ENCODE data around the gene DNTT.

The DNTT gene

GRCh38 chr10:96371356-96371755 is 67.1 kb downstream of the DNTT start:
- Histone ChIP-seq H3K4me3 (ENCODE audit: low read length, poor library complexity, severe bottlenecking) (no peak overlapping the region), H3K4me2 (ENCODE audit: low read depth, low read length, poor library complexity, severe bottlenecking) (no peak overlapping the region), H3K9me2 (replicated peaks; ENCODE audit: low read depth, low read length) (no peaks in the 10 kb centered on the region), H3K4me1 (ENCODE audit: insufficient read depth, low read length, poor library complexity, severe bottlenecking) (no peaks in the 10 kb centered on the region), H3K9me3 (ENCODE audit: insufficient read depth, low read depth, low read length) (no peaks in the 10 kb centered on the region), H3F3A (ENCODE audit: low read depth) (no peaks in the 10 kb centered on the region), H3K79me2 (ENCODE audit: insufficient read depth, low read length) (no peaks in the 10 kb centered on the region), H3K27me3 (ENCODE audit: insufficient read depth, low read length, poor library complexity, severe bottlenecking) (no peaks in the 10 kb centered on the region), H3K9ac (ENCODE audit: low read depth, low read length, poor library complexity, severe bottlenecking) (no peak overlapping the region), H2AFZ (ENCODE audit: low read length) (no peak overlapping the region), H3K36me3 (ENCODE audit: insufficient read depth, low read length) (no peaks in the 10 kb centered on the region), H4K20me1 (ENCODE audit: insufficient read depth, low read length, poor library complexity, severe bottlenecking) (no peaks in the 10 kb centered on the region)
- TF ChIP-seq, protein P1, sequence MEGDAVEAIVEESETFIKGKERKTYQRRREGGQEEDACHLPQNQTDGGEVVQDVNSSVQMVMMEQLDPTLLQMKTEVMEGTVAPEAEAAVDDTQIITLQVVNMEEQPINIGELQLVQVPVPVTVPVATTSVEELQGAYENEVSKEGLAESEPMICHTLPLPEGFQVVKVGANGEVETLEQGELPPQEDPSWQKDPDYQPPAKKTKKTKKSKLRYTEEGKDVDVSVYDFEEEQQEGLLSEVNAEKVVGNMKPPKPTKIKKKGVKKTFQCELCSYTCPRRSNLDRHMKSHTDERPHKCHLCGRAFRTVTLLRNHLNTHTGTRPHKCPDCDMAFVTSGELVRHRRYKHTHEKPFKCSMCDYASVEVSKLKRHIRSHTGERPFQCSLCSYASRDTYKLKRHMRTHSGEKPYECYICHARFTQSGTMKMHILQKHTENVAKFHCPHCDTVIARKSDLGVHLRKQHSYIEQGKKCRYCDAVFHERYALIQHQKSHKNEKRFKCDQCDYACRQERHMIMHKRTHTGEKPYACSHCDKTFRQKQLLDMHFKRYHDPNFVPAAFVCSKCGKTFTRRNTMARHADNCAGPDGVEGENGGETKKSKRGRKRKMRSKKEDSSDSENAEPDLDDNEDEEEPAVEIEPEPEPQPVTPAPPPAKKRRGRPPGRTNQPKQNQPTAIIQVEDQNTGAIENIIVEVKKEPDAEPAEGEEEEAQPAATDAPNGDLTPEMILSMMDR (conservative IDR thresholded peaks at IDR 0.05; ENCODE audit: low read length), result no peak
- TF ChIP-seq EZH2phosphoT487 (IDR thresholded peaks at IDR 0.05; ENCODE audit: borderline replicate concordance), result no peak

DNA sequence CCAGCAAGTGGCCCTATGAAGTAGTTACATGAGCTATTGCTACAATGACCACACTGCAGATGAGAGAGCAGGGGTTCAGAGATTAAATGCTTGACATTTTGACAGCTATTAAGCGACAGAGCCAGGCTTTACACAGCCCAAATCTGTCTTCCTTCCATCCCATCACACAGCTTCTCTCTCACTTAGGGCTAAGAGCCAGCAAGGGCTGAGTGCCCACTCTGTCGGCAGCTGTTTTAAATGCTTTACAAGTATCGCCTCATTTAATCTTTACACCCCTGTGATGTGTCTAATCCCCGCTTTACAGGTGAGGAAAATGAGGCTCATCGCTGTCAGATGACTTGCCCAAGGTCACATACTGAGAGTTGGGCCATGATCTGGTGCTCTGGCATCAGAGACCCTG is 69.8 kb downstream of the DNTT start:
- Histone ChIP-seq H3K4me1 (ENCODE audit: insufficient read depth, low read length, poor library complexity, severe bottlenecking) (no peaks in the 10 kb centered on the region), H3K9me2 (replicated peaks; ENCODE audit: low read depth, low read length) (no peaks in the 10 kb centered on the region), H3K27me3 (ENCODE audit: insufficient read depth, low read length, poor library complexity, severe bottlenecking) (no peaks in the 10 kb centered on the region), H4K20me1 (ENCODE audit: insufficient read depth, low read length, poor library complexity, severe bottlenecking) (no peaks in the 10 kb centered on the region), H3F3A (ENCODE audit: low read depth) (no peaks in the 10 kb centered on the region), H3K36me3 (ENCODE audit: insufficient read depth, low read length) (no peaks in the 10 kb centered on the region), H3K4me2 (ENCODE audit: low read depth, low read length, poor library complexity, severe bottlenecking) (no peak overlapping the region), H3K4me3 (ENCODE audit: low read length, poor library complexity, severe bottlenecking) (no peak overlapping the region), H2AFZ (ENCODE audit: low read length) (no peak overlapping the region), H3K9ac (ENCODE audit: low read depth, low read length, poor library complexity, severe bottlenecking) (no peak overlapping the region), H3K79me2 (ENCODE audit: insufficient read depth, low read length) (no peaks in the 10 kb centered on the region), H3K9me3 (ENCODE audit: insufficient read depth, low read depth, low read length) (no peaks in the 10 kb centered on the region)
- TF ChIP-seq EZH2phosphoT487 (IDR thresholded peaks at IDR 0.05; ENCODE audit: borderline replicate concordance), result no peak
- TF ChIP-seq, protein P1 (conservative IDR thresholded peaks at IDR 0.05; ENCODE audit: low read length), result no peak

DNA sequence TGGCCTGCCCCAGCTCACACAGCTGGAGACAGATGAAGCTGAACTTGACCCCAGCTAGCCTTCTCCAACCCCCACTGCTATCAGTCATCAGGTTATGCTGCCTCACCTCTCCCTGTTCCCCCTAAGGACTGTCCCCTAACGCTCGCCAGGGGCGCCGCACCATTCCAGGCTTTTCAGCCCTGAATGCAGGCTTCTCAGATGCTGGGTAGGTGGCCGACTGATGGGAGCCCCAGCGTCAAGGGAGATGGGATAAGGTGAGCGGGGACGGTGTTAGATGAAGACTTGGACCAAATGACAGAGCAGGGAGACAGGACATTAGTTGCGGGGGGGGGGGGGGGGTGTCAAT is 70.4 kb downstream of the DNTT start:
- Histone ChIP-seq H2AFZ (ENCODE audit: low read length) (peak overlapping the region; percentile 100), H4K20me1 (ENCODE audit: insufficient read depth, low read length, poor library complexity, severe bottlenecking) (no peaks in the 10 kb centered on the region), H3K9me2 (replicated peaks; ENCODE audit: low read depth, low read length) (no peaks in the 10 kb centered on the region), H3F3A (ENCODE audit: low read depth) (no peaks in the 10 kb centered on the region), H3K4me2 (ENCODE audit: low read depth, low read length, poor library complexity, severe bottlenecking) (peak overlapping the region; percentile 95), H3K4me3 (ENCODE audit: low read length, poor library complexity, severe bottlenecking) (peak overlapping the region; percentile 77), H3K4me1 (ENCODE audit: insufficient read depth, low read length, poor library complexity, severe bottlenecking) (no peaks in the 10 kb centered on the region), H3K9me3 (ENCODE audit: insufficient read depth, low read depth, low read length) (no peaks in the 10 kb centered on the region), H3K9ac (ENCODE audit: low read depth, low read length, poor library complexity, severe bottlenecking) (peak overlapping the region; percentile 64), H3K79me2 (ENCODE audit: insufficient read depth, low read length) (no peaks in the 10 kb centered on the region), H3K27me3 (ENCODE audit: insufficient read depth, low read length, poor library complexity, severe bottlenecking) (no peaks in the 10 kb centered on the region), H3K36me3 (ENCODE audit: insufficient read depth, low read length) (no peaks in the 10 kb centered on the region)
- TF ChIP-seq, protein P1 (conservative IDR thresholded peaks at IDR 0.05; ENCODE audit: low read length), result no peak
- no peak for TF ChIP-seq EZH2phosphoT487 (IDR thresholded peaks at IDR 0.05; ENCODE audit: borderline replicate concordance)
